C4-2B (cell line): ENCODE data around the gene CDH23.

Experiments used
- H3K27ac ChIP-seq: fragments of 450-650 bp; 2 replicates; pipeline ENCODE4 v1.5.1; 2017
- CTCF ChIP-seq: fragments of 450-650 bp; conservative IDR thresholded peaks from 2 replicates; pipeline ENCODE4 v1.5.1; 2017; ENCODE audit warnings: mild to moderate bottlenecking
- ZFX ChIP-seq: fragments of 450-650 bp; IDR thresholded peaks from 2 replicates; pipeline ENCODE4 v1.6.1; 2017

CDH23 gene

GRCh38 chr10:71723311-71723710 is 326.6 kb downstream of the CDH23 start:
- TF ChIP-seq CTCF, result no peak
- TF ChIP-seq ZFX, result no peak
- H3K27ac ChIP-seq, result no peak overlapping the region

GRCh38 chr10:71724539-71724938 is 327.8 kb downstream of the CDH23 start:
- TF ChIP-seq ZFX (no peak), CTCF (no peak)
- no peak overlapping the region for H3K27ac ChIP-seq

- H3K27ac ChIP-seq, result no peak overlapping the region
- TF ChIP-seq ZFX, result no peak
- no peak for TF ChIP-seq CTCF
Observed at GRCh38 chr10:71725249-71725648, 328.5 kb downstream of the CDH23 start.

- H3K27ac ChIP-seq, result no peak overlapping the region
- TF ChIP-seq ZFX (no peak), CTCF (no peak)
Observed at GRCh38 chr10:71725998-71726579, 329.4 kb downstream of the CDH23 start.

GRCh38 chr10:71726580-71727104 is 329.9 kb downstream of the CDH23 start:
- no peak overlapping the region for H3K27ac ChIP-seq
- no peak for TF ChIP-seq ZFX
- TF ChIP-seq CTCF, result no peak

GRCh38 chr10:71727105-71727737 is 330.5 kb downstream of the CDH23 start:
- TF ChIP-seq CTCF, result no peak
- TF ChIP-seq ZFX, result no peak
- H3K27ac ChIP-seq, result no peak overlapping the region
